H1 (cell line): ENCODE measurements around the gene PRKCH. TPM values are rescaled to one million over a fixed set of nuclear protein-coding genes. Genes with fewer than 3 reads are reported as not detected.
A peak's percentile ranks its signal among the peaks of the same experiment; 100 is the strongest.

Source experiments
- CTCF ChIA-PET: fragments of 300-600 bp; sonication (Branson Sonifier 250); formaldehyde crosslinking; loops from one replicate; lab custom pipeline; 2021; ENCODE audit not compliant: partially characterized antibody; lab: Charles Lee
- POLR2A ChIA-PET: fragments of 300-600 bp; sonication (Branson Sonifier 250); formaldehyde crosslinking; loops from one replicate; lab custom pipeline; 2021; ENCODE audit warnings: inconsistent platforms; ENCODE audit not compliant: partially characterized antibody; lab: Charles Lee
- DNase-seq, 2 experiments: peaks; one replicate each; pipeline versions ENCODE4 v3.0.0 to v3.0.0-alpha.2; 2010 to 2022; ENCODE audit warnings: low spot score in 2 of 2, low read depth in 1 of 2, mixed read lengths in 1 of 2
- FAIRE-seq: peaks from 2 replicates; lab custom pipeline; 2011; peaks lifted over from hg19 to GRCh38; lab: Jason Lieb, UNC
- H2AFZ ChIP-seq: 2 replicates; pipeline ENCODE4 v1.8.1; 2012; ENCODE audit warnings: low read length, inconsistent platforms
- H2AK5ac ChIP-seq: 2 replicates; pipeline ENCODE4 v1.6.1; 2013; ENCODE audit warnings: low read depth, low read length
- H2BK120ac ChIP-seq: replicated peaks from 2 replicates; pipeline ENCODE3; 2013; ENCODE audit warnings: low read depth, low read length, inconsistent platforms
- H2BK12ac ChIP-seq: 2 replicates; pipeline ENCODE4 v1.6.1; 2013; ENCODE audit warnings: low read depth, low read length
- H2BK15ac ChIP-seq: 2 replicates; pipeline ENCODE4 v1.6.1; 2013; ENCODE audit warnings: low read length
- H2BK20ac ChIP-seq: 2 replicates; pipeline ENCODE4 v1.6.1; 2013; ENCODE audit warnings: low read length
- H2BK5ac ChIP-seq: 2 replicates; pipeline ENCODE4 v1.6.1; 2013; ENCODE audit warnings: low read depth, low read length
- H3K14ac ChIP-seq: 2 replicates; pipeline ENCODE4 v1.6.1; 2013; ENCODE audit warnings: inconsistent platforms; ENCODE audit not compliant: insufficient read length
- H3K18ac ChIP-seq: 2 replicates; pipeline ENCODE4 v1.6.1; 2013; ENCODE audit warnings: low read length; ENCODE audit errors: extremely low read depth
- H3K23ac ChIP-seq: 2 replicates; pipeline ENCODE4 v1.6.1; 2013; ENCODE audit warnings: inconsistent platforms; ENCODE audit not compliant: insufficient read length
- H3K23me2 ChIP-seq: 2 replicates; pipeline ENCODE4 v1.6.1; 2013; ENCODE audit warnings: low read depth, low read length
- H3K27ac ChIP-seq: 2 replicates; pipeline ENCODE4 v1.6.1; 2011; ENCODE audit warnings: low read depth, low read length, inconsistent platforms
- H3K27me3 ChIP-seq, 4 experiments: replicated peaks in 1 of 4; 1 replicate in 1 of 4; 2 replicates in 3 of 4; pipeline versions ENCODE4 v1.6.1 to v1.8.1; 2011 to 2013; ENCODE audit warnings: low read length in 3 of 4, mild to moderate bottlenecking in 3 of 4, inconsistent platforms in 2 of 4, mixed read lengths in 2 of 4, moderate library complexity in 1 of 4; ENCODE audit not compliant: control insufficient read depth in 3 of 4, insufficient read depth in 3 of 4; ENCODE audit errors: extremely low read depth in 1 of 4
- H3K36me3 ChIP-seq, 4 experiments: 2 replicates each; pipeline versions ENCODE4 v1.6.1 to v1.8.1; 2011 to 2013; ENCODE audit warnings: mild to moderate bottlenecking in 4 of 4, low read length in 3 of 4, moderate library complexity in 2 of 4, control low read depth in 1 of 4, inconsistent platforms in 1 of 4; ENCODE audit not compliant: insufficient read depth in 4 of 4, control insufficient read depth in 2 of 4
- H3K4ac ChIP-seq: replicated peaks from 2 replicates; pipeline ENCODE3; 2013; ENCODE audit warnings: low read length, low read depth, mixed read lengths, inconsistent platforms; ENCODE audit not compliant: insufficient read length
- H3K4me1 ChIP-seq, 4 experiments: replicated peaks in 1 of 4; 1 replicate in 1 of 4; 2 replicates in 3 of 4; pipeline versions ENCODE4 v1.6.1 to v1.8.1; 2011 to 2013; ENCODE audit warnings: low read length in 3 of 4, inconsistent platforms in 2 of 4, mixed read lengths in 1 of 4; ENCODE audit not compliant: insufficient read depth in 4 of 4, control insufficient read depth in 3 of 4
- H3K4me2 ChIP-seq, 2 experiments: 2 replicates each; pipeline versions ENCODE4 v1.6.1 to v1.8.1; 2011 to 2013; ENCODE audit warnings: low read depth in 2 of 2, low read length in 2 of 2, control low read depth in 1 of 2, inconsistent platforms in 1 of 2, mild to moderate bottlenecking in 1 of 2; ENCODE audit not compliant: insufficient read depth in 1 of 2
- H3K4me3 ChIP-seq, 4 experiments: fragments of 200-600, 300-600 bp in 1 of 4; sonication (generic), shearing (Covaris generic), sonication (Bioruptor Twin) in 1 of 4; 2 replicates each; pipeline versions ENCODE4 v1.5.1 to v1.8.1; 2011 to 2016; ENCODE audit warnings: low read length in 4 of 4, low read depth in 3 of 4, control low read depth in 2 of 4, inconsistent platforms in 2 of 4, mild to moderate bottlenecking in 2 of 4, mixed read lengths in 1 of 4, moderate library complexity in 1 of 4; ENCODE audit not compliant: insufficient read depth in 2 of 4; ENCODE audit errors: extremely low read depth in 1 of 4
- H3K56ac ChIP-seq: replicated peaks from 2 replicates; pipeline ENCODE3; 2013; ENCODE audit warnings: low read depth, mild to moderate bottlenecking, mixed read lengths, low read length, inconsistent platforms; ENCODE audit not compliant: insufficient read length
- H3K79me1 ChIP-seq: 2 replicates; pipeline ENCODE4 v1.6.1; 2013; ENCODE audit warnings: low read depth, low read length, control low read depth
- H3K79me2 ChIP-seq, 2 experiments: 2 replicates each; pipeline versions ENCODE4 v1.6.1 to v1.8.1; 2012 to 2013; ENCODE audit warnings: low read length in 2 of 2, mild to moderate bottlenecking in 2 of 2, inconsistent platforms in 1 of 2; ENCODE audit not compliant: insufficient read depth in 2 of 2, control insufficient read depth in 1 of 2
- H3K9ac ChIP-seq, 4 experiments: replicated peaks in 1 of 4; 1 replicate in 1 of 4; 2 replicates in 3 of 4; pipeline versions ENCODE4 v1.6.1 to v1.8.1; 2011 to 2013; ENCODE audit warnings: low read depth in 3 of 4, low read length in 3 of 4, control low read depth in 2 of 4, mild to moderate bottlenecking in 2 of 4, moderate library complexity in 2 of 4, inconsistent platforms in 1 of 4; ENCODE audit errors: extremely low read depth in 1 of 4
- H3K9me3 ChIP-seq, 2 experiments: 2 replicates each; pipeline versions ENCODE4 v1.6.1 to v1.8.1; 2012 to 2013; ENCODE audit warnings: mild to moderate bottlenecking in 2 of 2, moderate library complexity in 2 of 2, control low read depth in 1 of 2, inconsistent platforms in 1 of 2, low read depth in 1 of 2, low read length in 1 of 2, mixed read lengths in 1 of 2; ENCODE audit not compliant: insufficient read depth in 2 of 2
- H4K20me1 ChIP-seq, 2 experiments: replicated peaks in 1 of 2; 2 replicates each; pipeline versions ENCODE3 to v1.8.1; 2011 to 2013; ENCODE audit warnings: inconsistent platforms in 2 of 2, low read length in 2 of 2, mild to moderate bottlenecking in 1 of 2; ENCODE audit not compliant: insufficient read depth in 2 of 2, control insufficient read depth in 1 of 2
- H4K5ac ChIP-seq: 2 replicates; pipeline ENCODE4 v1.6.1; 2013; ENCODE audit warnings: low read length, low read depth, mixed read lengths, inconsistent platforms; ENCODE audit not compliant: insufficient read length
- H4K8ac ChIP-seq: 2 replicates; pipeline ENCODE4 v1.8.0; 2013; ENCODE audit warnings: mild to moderate bottlenecking, moderate library complexity, low read length, inconsistent platforms; ENCODE audit not compliant: insufficient read depth; ENCODE audit errors: extremely low read depth
- H4K91ac ChIP-seq: replicated peaks from 2 replicates; pipeline ENCODE3; 2013; ENCODE audit warnings: low read length, mixed read lengths, inconsistent platforms; ENCODE audit not compliant: insufficient read length
- ASH2L ChIP-seq: fragments of 200-600, 300-600 bp; sonication (generic); IDR thresholded peaks from one replicate; pipeline ENCODE4 v1.7.1; 2017; ENCODE audit warnings: low read length
- SIRT6 ChIP-seq: IDR thresholded peaks from one replicate; pipeline ENCODE4 v1.7.1; 2012; ENCODE audit warnings: low read length, inconsistent platforms
- WGBS, 2 experiments: shearing (Covaris generic) in 1 of 2; methylation state at CpG; one replicate each; pipeline versions ENCODE4 v1.1.6 to v1.1.7; 2013 to 2015; ENCODE audit warnings: low lambda C conversion rate in 2 of 2, mixed read lengths in 2 of 2, inconsistent platforms in 1 of 2, low coverage in 1 of 2, missing lambda C conversion rate in 1 of 2; ENCODE audit not compliant: insufficient replicate concordance in 2 of 2, insufficient coverage in 1 of 2, insufficient read length in 1 of 2; ENCODE audit errors: extremely low coverage in 1 of 2, missing lambda C conversion rate in 1 of 2; 5-methylcytosine and 5-hydroxymethylcytosine counted together
- polyA plus RNA-seq, 7 experiments: library from polyadenylated mRNA; depleted of rRNA in 3 of 7; stranded (reverse) in 5 of 7; unstranded in 2 of 7; fragments of >200 nt in 5 of 7; fragments of 200-250 nt in 2 of 7; gene quantifications; 1 replicate in 5 of 7; 2 replicates in 1 of 7; 4 replicates in 1 of 7; pipeline versions ENCODE4 v1.2.1 to v1.2.3, GENCODE V29; 2011 to 2013; ENCODE audit warnings: missing spikeins in 2 of 7, mixed read lengths in 2 of 7
- total RNA-seq: library from RNA; stranded (reverse); fragmentation: NEBNext Ultra II Directional; extraction: Animal tissue kit (Norgen Biotek cat#: 25700); gene quantifications from 2 replicates; pipeline ENCODE4 v1.2.1, GENCODE V29; 2021
- TF ChIP-seq, protein P1 (sequence below): IDR thresholded peaks from 2 replicates; pipeline ENCODE4 v1.6.1; 2011; ENCODE audit warnings: low read length, improper control_type of control experiment

PRKCH gene
- total and polyA plus RNA-seq, 2 of the 8 experiments (the other 6 are each of a cell fraction or from before 2014, with no cell fraction given), result 6.4 to 7.0 TPM

DNA sequence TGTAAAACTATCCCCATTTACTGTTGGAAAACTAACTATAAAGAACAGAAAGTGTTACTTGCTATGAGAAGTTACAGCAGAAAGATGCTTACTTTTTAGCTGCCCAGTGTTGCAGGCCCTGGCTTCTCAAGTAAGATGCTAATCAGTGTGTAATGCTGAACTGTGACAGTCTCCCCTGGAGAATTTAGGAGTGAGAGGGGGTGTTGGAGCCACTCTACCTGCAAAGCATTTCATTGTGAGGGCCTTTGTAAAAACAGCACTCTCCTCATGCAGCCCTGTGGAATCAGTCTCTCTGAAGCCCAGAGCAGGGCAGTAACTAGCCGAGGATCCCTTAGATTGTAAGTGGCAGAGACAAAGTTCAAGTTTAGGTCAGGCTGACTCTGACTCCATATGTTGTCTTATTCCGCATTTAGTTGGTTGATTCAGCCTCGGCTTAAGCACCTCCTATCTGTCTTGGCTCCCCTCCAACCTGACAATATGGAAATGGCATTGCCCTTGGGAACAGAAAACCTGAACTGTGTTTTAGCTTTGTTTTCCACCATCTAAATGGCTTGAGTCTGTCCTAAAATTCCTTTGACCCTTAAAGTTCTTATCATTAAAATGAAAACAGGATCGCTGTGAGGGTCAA lies 141.3 kb downstream of the PRKCH start:
- FAIRE-seq (no peak), DNase-seq (peak in 1 of 2 experiments; percentile 45)
- Histone ChIP-seq H3K27me3 (no peaks in the 10 kb centered on the region), H3K9me3 (no peaks in the 10 kb centered on the region), H2BK120ac (no peak overlapping the region), H4K5ac (no peak overlapping the region), H3K56ac (no peak overlapping the region), H3K14ac (no peak overlapping the region), H3K4me3 (no peak overlapping the region), H2AFZ (no peak overlapping the region), H2AK5ac (no peak overlapping the region), H2BK5ac (no peak overlapping the region), H4K91ac (no peak overlapping the region), H3K18ac (no peak overlapping the region), H3K4ac (no peak overlapping the region), H2BK20ac (no peak overlapping the region), H4K8ac (no peak overlapping the region), H3K79me2 (no peaks in the 10 kb centered on the region), H2BK15ac (no peak overlapping the region), H3K36me3 (no peaks in the 10 kb centered on the region), H3K4me1 (peaks cover 4 to 14% (median 12%) of the 10 kb centered on the region in 4 experiments), H3K4me2 (no peak overlapping the region; a peak in 1 of 4 replicates), H3K23me2 (no peaks in the 10 kb centered on the region), H2BK12ac (no peak overlapping the region), H3K27ac (no peak overlapping the region), H3K79me1 (0 out of 2 replicates have a peak, but pooled peaks cover 2% of the 10 kb centered on the region), H4K20me1 (no peaks in the 10 kb centered on the region), H3K9ac (no peak overlapping the region), H3K23ac (no peak overlapping the region)
- ChIA-PET CTCF (interaction anchor here (0.9 to 3.5 kb wide), 12 partner anchors 8 to 396 kb away, joined by 3 to 40 read pairs (median 3); partner anchors contain the start of gene HIF1A), POLR2A (interaction anchor here (1.0 kb wide), 2 partner anchors 267 to 375 kb away, joined by 3 to 4 read pairs; no protein-coding TSS in a partner anchor)
- TF ChIP-seq SIRT6 (no peak), ASH2L (no peak)
- TF ChIP-seq, protein P1, sequence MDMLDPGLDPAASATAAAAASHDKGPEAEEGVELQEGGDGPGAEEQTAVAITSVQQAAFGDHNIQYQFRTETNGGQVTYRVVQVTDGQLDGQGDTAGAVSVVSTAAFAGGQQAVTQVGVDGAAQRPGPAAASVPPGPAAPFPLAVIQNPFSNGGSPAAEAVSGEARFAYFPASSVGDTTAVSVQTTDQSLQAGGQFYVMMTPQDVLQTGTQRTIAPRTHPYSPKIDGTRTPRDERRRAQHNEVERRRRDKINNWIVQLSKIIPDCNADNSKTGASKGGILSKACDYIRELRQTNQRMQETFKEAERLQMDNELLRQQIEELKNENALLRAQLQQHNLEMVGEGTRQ, result no peak
- 72% methylated on average over 4 of the region's 4 CpGs; no CpG with 5 or more reads in 1 of the 2 experiments for WGBS, 2 experiments
